Measurements from ENCODE around the gene LRRC74A.

The LRRC74A gene

GRCh38 chr14:76884394-76884793 lies 58.2 kb downstream of the LRRC74A start (continued):
- TF ChIP-seq TSHZ2 (CRISPR knock-in tag; IDR thresholded peaks at IDR 0.05) (no peak), TCF4 (CRISPR knock-in tag; IDR thresholded peaks at IDR 0.05; ENCODE audit: borderline replicate concordance) (no peak), RARB (CRISPR knock-in tag; IDR thresholded peaks at IDR 0.05) (no peak), SNAI2 (CRISPR knock-in tag; IDR thresholded peaks at IDR 0.05) (no peak), OSR1 (CRISPR knock-in tag; IDR thresholded peaks at IDR 0.05) (no peak), ZFP30 (CRISPR knock-in tag; IDR thresholded peaks at IDR 0.05) (no peak)

- no peak for TF ChIP-seq ISL1 (CRISPR knock-in tag; IDR thresholded peaks at IDR 0.05)
- TF ChIP-seq ZNF565 (CRISPR knock-in tag; conservative IDR thresholded peaks at IDR 0.05; ENCODE audit: low read depth), result no peak
- no peak for TF ChIP-seq ZNF8 (CRISPR knock-in tag; IDR thresholded peaks at IDR 0.05)
- no peak for TF ChIP-seq ZC3H10 (CRISPR knock-in tag; IDR thresholded peaks at IDR 0.05)
- TF ChIP-seq ESRRG (CRISPR knock-in tag; IDR thresholded peaks at IDR 0.05), result no peak
- no peak for TF ChIP-seq TOX (CRISPR knock-in tag; IDR thresholded peaks at IDR 0.05; ENCODE audit: borderline replicate concordance)
- no peak for TF ChIP-seq ARNTL (CRISPR knock-in tag; IDR thresholded peaks at IDR 0.05; ENCODE audit: borderline replicate concordance, low read depth)
- TF ChIP-seq TSHZ2 (CRISPR knock-in tag; IDR thresholded peaks at IDR 0.05), result no peak
- no peak for TF ChIP-seq GLIS3 (CRISPR knock-in tag; IDR thresholded peaks at IDR 0.05)
- no peak for TF ChIP-seq RARB (CRISPR knock-in tag; IDR thresholded peaks at IDR 0.05)
- TF ChIP-seq OSR1 (CRISPR knock-in tag; IDR thresholded peaks at IDR 0.05), result no peak
- TF ChIP-seq CSRNP3 (CRISPR knock-in tag; IDR thresholded peaks at IDR 0.05), result no peak
- no peak for TF ChIP-seq POU6F1 (CRISPR knock-in tag; IDR thresholded peaks at IDR 0.05; ENCODE audit: borderline replicate concordance, low read depth)
- no peak for TF ChIP-seq PPARA (CRISPR knock-in tag; IDR thresholded peaks at IDR 0.05; ENCODE audit: borderline replicate concordance)
- TF ChIP-seq ZFP30 (CRISPR knock-in tag; IDR thresholded peaks at IDR 0.05), result no peak
- TF ChIP-seq CREB5 (CRISPR knock-in tag; IDR thresholded peaks at IDR 0.05; ENCODE audit: low read depth), result no peak
- no peak for ATAC-seq
These were observed 58.7 kb downstream of the LRRC74A start for GRCh38 chr14:76884853-76885276.

- 0 out of 3 replicates have a peak, but pooled peaks have one; percentile 26 for ATAC-seq
- TF ChIP-seq ZNF8 (CRISPR knock-in tag; IDR thresholded peaks at IDR 0.05) (no peak), ESRRG (CRISPR knock-in tag; IDR thresholded peaks at IDR 0.05) (no peak), RARB (CRISPR knock-in tag; IDR thresholded peaks at IDR 0.05) (no peak), OSR1 (CRISPR knock-in tag; IDR thresholded peaks at IDR 0.05) (no peak), CSRNP3 (CRISPR knock-in tag; IDR thresholded peaks at IDR 0.05) (no peak), TSHZ2 (CRISPR knock-in tag; IDR thresholded peaks at IDR 0.05) (no peak), SNAI2 (CRISPR knock-in tag; IDR thresholded peaks at IDR 0.05) (no peak), POU6F1 (CRISPR knock-in tag; IDR thresholded peaks at IDR 0.05; ENCODE audit: borderline replicate concordance, low read depth) (no peak)
These were observed 61.0 kb downstream of the LRRC74A start for GRCh38 chr14:76887191-76887590.

Data from SK-N-SH treated with all-trans-retinoic acid at 6 μM for 48 hours (cell line).